Fibroblast of pulmonary artery (primary cell): ENCODE results near the gene LMBR1L.

Experiments
- DNase-seq: peaks from one replicate; pipeline ENCODE4 v3.0.0-alpha.2; 2010; ENCODE audit warnings: low read depth
- H3K4me3 ChIP-seq: replicated peaks from 2 replicates; pipeline ENCODE4 v1.5.1; 2011; ENCODE audit warnings: low read depth, mild to moderate bottlenecking, control low read depth, low read length, moderate library complexity
- CTCF ChIP-seq: IDR thresholded peaks from 2 replicates; pipeline ENCODE4 v1.5.1; 2011; ENCODE audit warnings: mild to moderate bottlenecking, control low read depth, low read length, inconsistent platforms; ENCODE audit errors: missing control alignments

LMBR1L gene

GRCh38 chr12:49092816-49093406 lies 17.7 kb downstream of the LMBR1L start:
- no peak overlapping the region for H3K4me3 ChIP-seq
- DNase-seq = no peak
- no peak for TF ChIP-seq CTCF

GRCh38 chr12:49092086-49092815 lies 18.4 kb downstream of the LMBR1L start:
- TF ChIP-seq CTCF = peak; percentile 57
- peak; percentile 53 for DNase-seq
- H3K4me3 ChIP-seq = peak overlapping the region; percentile 39

- no peak for TF ChIP-seq CTCF
- peak overlapping the region; percentile 39 for H3K4me3 ChIP-seq
- DNase-seq = no peak
Observed at GRCh38 chr12:49091836-49092085, 18.9 kb downstream of the LMBR1L start.

- H3K4me3 ChIP-seq = no peak overlapping the region
- no peak for TF ChIP-seq CTCF
- no peak for DNase-seq
Observed at GRCh38 chr12:49091056-49091835, 19.4 kb downstream of the LMBR1L start.

GRCh38 chr12:49089821-49090773 lies 20.6 kb downstream of the LMBR1L start:
- H3K4me3 ChIP-seq = peak overlapping the region; percentile 38
- peak; percentile 51 for DNase-seq
- peak; percentile 12 for TF ChIP-seq CTCF

GRCh38 chr12:49088932-49089330 lies 21.7 kb downstream of the LMBR1L start:
- H3K4me3 ChIP-seq = no peak overlapping the region
- TF ChIP-seq CTCF = no peak
- no peak for DNase-seq
